Glutamatergic neuron (in vitro differentiated cells): ENCODE measurements around the gene NXPH2. TPM values are rescaled to one million over a fixed set of nuclear protein-coding genes. Genes with fewer than 3 reads are reported as not detected.

Experiments
- DNase-seq: peaks from one replicate; pipeline ENCODE4 v3.0.0; 2022
- H3K27ac Mint-ChIP-seq: one replicate; pipeline ENCODE4 v1.8.0; 2020; ENCODE audit warnings: mild to moderate bottlenecking, mixed read lengths, inconsistent platforms; ENCODE audit not compliant: unreplicated experiment
- H3K27me3 Mint-ChIP-seq: one replicate; pipeline ENCODE4 v1.8.0; 2020; ENCODE audit warnings: mild to moderate bottlenecking, moderate library complexity, mixed read lengths, inconsistent platforms; ENCODE audit not compliant: unreplicated experiment
- H3K36me3 Mint-ChIP-seq: one replicate; pipeline ENCODE4 v1.8.0; 2020; ENCODE audit warnings: mild to moderate bottlenecking, mixed read lengths, inconsistent platforms; ENCODE audit not compliant: unreplicated experiment
- H3K4me1 Mint-ChIP-seq: one replicate; pipeline ENCODE4 v1.8.0; 2020; ENCODE audit warnings: mild to moderate bottlenecking, low read depth, mixed read lengths, inconsistent platforms; ENCODE audit not compliant: unreplicated experiment
- H3K4me3 Mint-ChIP-seq: one replicate; pipeline ENCODE4 v1.8.0; 2020; ENCODE audit warnings: mild to moderate bottlenecking, mixed read lengths, inconsistent platforms; ENCODE audit not compliant: unreplicated experiment
- H3K9me3 Mint-ChIP-seq: one replicate; pipeline ENCODE4 v1.8.0; 2020; ENCODE audit warnings: mild to moderate bottlenecking, moderate library complexity, mixed read lengths, inconsistent platforms; ENCODE audit not compliant: unreplicated experiment
- CTCF ChIP-seq: fragments of 200-600 bp; sonication (generic); IDR thresholded peaks from one replicate; pipeline ENCODE4 v1.5.0; 2021; ENCODE audit not compliant: partially characterized antibody, unreplicated experiment
- total RNA-seq: library from RNA; stranded (reverse); fragmentation: NEBNext Ultra II Directional; extraction: Animal tissue kit (Norgen Biotek cat#: 25700); gene quantifications from one replicate; pipeline ENCODE4 v1.2.1, GENCODE V29; 2021; ENCODE audit not compliant: unreplicated experiment

The NXPH2 gene
- total RNA-seq, 1 donor from 2014 or later: 0.83 TPM

- no peak overlapping the region for H3K27ac Mint-ChIP-seq
- no peaks in the 10 kb centered on the region for H3K9me3 Mint-ChIP-seq
- peaks cover 2% of the 10 kb centered on the region for H3K4me1 Mint-ChIP-seq
- no peak for TF ChIP-seq CTCF
- no peaks in the 10 kb centered on the region for H3K27me3 Mint-ChIP-seq
- H3K4me3 Mint-ChIP-seq: no peak overlapping the region
- DNase-seq: no peak
- no peaks in the 10 kb centered on the region for H3K36me3 Mint-ChIP-seq
Measured at GRCh38 chr2:138671566-138671965, 108.6 kb downstream of the NXPH2 start.

GRCh38 chr2:138670734-138671133 lies 109.5 kb downstream of the NXPH2 start:
- TF ChIP-seq CTCF: no peak
- Mint-ChIP-seq H3K27me3 (no peaks in the 10 kb centered on the region), H3K27ac (no peak overlapping the region), H3K4me3 (no peak overlapping the region), H3K36me3 (no peaks in the 10 kb centered on the region), H3K9me3 (no peaks in the 10 kb centered on the region), H3K4me1 (peaks cover 2% of the 10 kb centered on the region)
- DNase-seq: no peak

- no peak overlapping the region for H3K27ac Mint-ChIP-seq
- no peaks in the 10 kb centered on the region for H3K36me3 Mint-ChIP-seq
- no peak overlapping the region for H3K4me3 Mint-ChIP-seq
- H3K27me3 Mint-ChIP-seq: no peaks in the 10 kb centered on the region
- H3K9me3 Mint-ChIP-seq: no peaks in the 10 kb centered on the region
- no peak for TF ChIP-seq CTCF
- DNase-seq: no peak
- no peaks in the 10 kb centered on the region for H3K4me1 Mint-ChIP-seq
Measured at GRCh38 chr2:138665937-138666336, 114.3 kb downstream of the NXPH2 start.

GRCh38 chr2:138658187-138658894 lies 121.8 kb downstream of the NXPH2 start:
- no peak overlapping the region for H3K4me3 Mint-ChIP-seq
- H3K4me1 Mint-ChIP-seq: no peaks in the 10 kb centered on the region
- peaks cover 3% of the 10 kb centered on the region for H3K27me3 Mint-ChIP-seq
- H3K27ac Mint-ChIP-seq: no peak overlapping the region
- no peaks in the 10 kb centered on the region for H3K36me3 Mint-ChIP-seq
- DNase-seq: no peak
- TF ChIP-seq CTCF: no peak
- no peaks in the 10 kb centered on the region for H3K9me3 Mint-ChIP-seq

- H3K27me3 Mint-ChIP-seq: peaks cover 1% of the 10 kb centered on the region
Measured at GRCh38 chr2:138654146-138654545, 126.0 kb downstream of the NXPH2 start.

More at GRCh38 chr2:138654146-138654545, 126.0 kb downstream of the NXPH2 start:
- H3K9me3 Mint-ChIP-seq: no peaks in the 10 kb centered on the region
- no peak for DNase-seq
- H3K4me1 Mint-ChIP-seq: no peaks in the 10 kb centered on the region
- no peak for TF ChIP-seq CTCF
- H3K27ac Mint-ChIP-seq: no peak overlapping the region
- H3K36me3 Mint-ChIP-seq: no peaks in the 10 kb centered on the region
- no peak overlapping the region for H3K4me3 Mint-ChIP-seq
